Activated naive CD8-positive, alpha-beta T cell treated with anti-CD3 and anti-CD28 coated beads, Interleukin-2, amount 10 ng/mL, durations not matched to agents 7 days and 5 days (primary cell): ENCODE results near the gene TSPEAR. TPM values are rescaled to one million over a fixed set of nuclear protein-coding genes. Genes with fewer than 3 reads are reported as not detected.
"Not testable (repeated sequence)": the region's sequence is repeated elsewhere in the genome, so short reads cannot be mapped to it uniquely, and the experiment has no call there.

Source experiments
- ATAC-seq: fragments of 150-1000 bp; cut with Tn5 transposase; one replicate; pipeline ENCODE4 v1.10.0; 2021; ENCODE audit warnings: low read depth, moderate library complexity
- POLR2A ChIA-PET: fragments of 350-600 bp; sonication (Branson Sonifier 250); formaldehyde crosslinking; loops from one replicate; lab custom pipeline; 2021; ENCODE audit warnings: antibody characterized with exemption; lab: Charles Lee
- DNase-seq: peaks from one replicate; pipeline ENCODE4 v3.0.0; 2021
- H3K27ac Mint-ChIP-seq: one replicate; pipeline ENCODE4 v1.8.0; 2022; ENCODE audit warnings: mild to moderate bottlenecking, mixed read lengths
- H3K27me3 Mint-ChIP-seq: one replicate; pipeline ENCODE4 v1.8.0; 2022; ENCODE audit warnings: mild to moderate bottlenecking, moderate library complexity, mixed read lengths
- H3K36me3 Mint-ChIP-seq: one replicate; pipeline ENCODE4 v1.8.0; 2021; ENCODE audit warnings: mild to moderate bottlenecking, mixed read lengths
- H3K4me1 Mint-ChIP-seq: one replicate; pipeline ENCODE4 v1.8.0; 2021; ENCODE audit warnings: mixed read lengths
- H3K4me3 Mint-ChIP-seq: one replicate; pipeline ENCODE4 v1.8.0; 2022; ENCODE audit warnings: mild to moderate bottlenecking, moderate library complexity, mixed read lengths
- H3K9me3 Mint-ChIP-seq: one replicate; pipeline ENCODE4 v1.8.0; 2021; ENCODE audit warnings: mixed read lengths
- total RNA-seq, 2 experiments: library from RNA; stranded (reverse); gene quantifications; one replicate each; pipeline ENCODE4 v1.2.3, GENCODE V29; 2021

The TSPEAR gene
- total RNA-seq, 2 experiments from 2014 or later = not detected

- Mint-ChIP-seq H3K27ac (no peak overlapping the region), H3K9me3 (peaks cover 6% of the 10 kb centered on the region), H3K4me3 (no peak overlapping the region), H3K27me3 (no peaks in the 10 kb centered on the region), H3K4me1 (no peaks in the 10 kb centered on the region), H3K36me3 (no peaks in the 10 kb centered on the region)
- no peak for DNase-seq
- no peak for ATAC-seq
- POLR2A ChIA-PET = no interaction called here
These were observed 140.1 kb downstream of the TSPEAR start for GRCh38 chr21:44571296-44571695.

- H3K9me3 Mint-ChIP-seq = no peaks in the 10 kb centered on the region
- no peaks in the 10 kb centered on the region for H3K36me3 Mint-ChIP-seq
- peaks cover 5% of the 10 kb centered on the region for H3K4me1 Mint-ChIP-seq
- no peaks in the 10 kb centered on the region for H3K27me3 Mint-ChIP-seq
- DNase-seq (no peak), ATAC-seq (no peak)
- POLR2A ChIA-PET = interaction anchor here (0.6 kb wide), 1 partner anchor 257 kb away, joined by 3 read pairs; no protein-coding TSS in a partner anchor
- no peak overlapping the region for H3K4me3 Mint-ChIP-seq
- H3K27ac Mint-ChIP-seq = no peak overlapping the region
These were observed 141.4 kb downstream of the TSPEAR start for GRCh38 chr21:44569861-44570517.

- DNase-seq = no peak
- H3K36me3 Mint-ChIP-seq = no peaks in the 10 kb centered on the region
- ATAC-seq = no peak
- H3K4me3 Mint-ChIP-seq = no peak overlapping the region
- H3K9me3 Mint-ChIP-seq = no peaks in the 10 kb centered on the region
- H3K27me3 Mint-ChIP-seq = no peaks in the 10 kb centered on the region
- POLR2A ChIA-PET = no interaction called here
- no peak overlapping the region for H3K27ac Mint-ChIP-seq
- peaks cover 10% of the 10 kb centered on the region for H3K4me1 Mint-ChIP-seq
These were observed 142.5 kb downstream of the TSPEAR start for GRCh38 chr21:44568667-44569556.

- Mint-ChIP-seq H3K36me3 (no peaks in the 10 kb centered on the region), H3K9me3 (peaks cover under 1% of the 10 kb centered on the region), H3K27ac (no peak overlapping the region), H3K4me1 (peaks cover 10% of the 10 kb centered on the region), H3K27me3 (no peaks in the 10 kb centered on the region), H3K4me3 (no peak overlapping the region)
- ATAC-seq (no peak), DNase-seq (no peak)
- POLR2A ChIA-PET = no interaction called here
These were observed 143.1 kb downstream of the TSPEAR start for GRCh38 chr21:44568261-44568660.

- peaks cover 4% of the 10 kb centered on the region for H3K9me3 Mint-ChIP-seq
- H3K36me3 Mint-ChIP-seq = no peaks in the 10 kb centered on the region
- no peaks in the 10 kb centered on the region for H3K27me3 Mint-ChIP-seq
- H3K27ac Mint-ChIP-seq = no peak overlapping the region
- peaks cover 10% of the 10 kb centered on the region for H3K4me1 Mint-ChIP-seq
- POLR2A ChIA-PET = no interaction called here
- DNase-seq (no peak), ATAC-seq (no peak)
- H3K4me3 Mint-ChIP-seq = no peak overlapping the region
These were observed 143.7 kb downstream of the TSPEAR start for GRCh38 chr21:44567481-44568171.

GRCh38 chr21:44566403-44566802, 145.0 kb downstream of the TSPEAR start:
- Mint-ChIP-seq H3K4me1 (peaks cover 10% of the 10 kb centered on the region), H3K9me3 (peaks cover 11% of the 10 kb centered on the region), H3K27me3 (peaks cover 2% of the 10 kb centered on the region), H3K36me3 (peaks cover 2% of the 10 kb centered on the region), H3K27ac (no peak overlapping the region), H3K4me3 (no peak overlapping the region)
- POLR2A ChIA-PET = no interaction called here
- ATAC-seq = no peak
- no peak for DNase-seq

- peaks cover 9% of the 10 kb centered on the region for H3K36me3 Mint-ChIP-seq
- peaks cover 18% of the 10 kb centered on the region for H3K9me3 Mint-ChIP-seq
- peak overlapping the region; percentile 75 for H3K27ac Mint-ChIP-seq
- H3K4me3 Mint-ChIP-seq = peak overlapping the region; percentile 35
- DNase-seq = no peak
- POLR2A ChIA-PET = no interaction called here
- peaks cover 10% of the 10 kb centered on the region for H3K4me1 Mint-ChIP-seq
- H3K27me3 Mint-ChIP-seq = peaks cover 9% of the 10 kb centered on the region
- peak; percentile 63 for ATAC-seq
These were observed 146.3 kb downstream of the TSPEAR start for GRCh38 chr21:44564886-44565598.

GRCh38 chr21:44564099-44564498, 147.3 kb downstream of the TSPEAR start:
- Mint-ChIP-seq H3K9me3 (peaks cover 18% of the 10 kb centered on the region), H3K4me1 (peaks cover 10% of the 10 kb centered on the region), H3K27me3 (peaks cover 9% of the 10 kb centered on the region), H3K4me3 (no peak overlapping the region), H3K27ac (no peak overlapping the region), H3K36me3 (peaks cover 9% of the 10 kb centered on the region)
- POLR2A ChIA-PET = no interaction called here
- DNase-seq (no peak), ATAC-seq (no peak)

GRCh38 chr21:44558695-44559094, 152.7 kb downstream of the TSPEAR start, which contains the start of gene KRTAP10-3:
KRTAP10-3 (minus strand) TSS chr21:44558795; CDS start chr21:44558715, 80 bp downstream.
- Mint-ChIP-seq H3K27ac (no peak within 1 kb of the TSS), H3K4me3 (no peak within 1 kb of the TSS), H3K36me3 (peaks cover 9% of the 10 kb centered on the region), H3K4me1 (no peaks in the 10 kb centered on the region), H3K9me3 (peaks cover 18% of the 10 kb centered on the region), H3K27me3 (peaks cover 9% of the 10 kb centered on the region)
- no peak for DNase-seq
- ATAC-seq = no peak
- POLR2A ChIA-PET = no interaction called here

GRCh38 chr21:44558329-44558675, 153.1 kb downstream of the TSPEAR start:
- H3K27me3 Mint-ChIP-seq, DNase-seq, ATAC-seq, H3K4me1 Mint-ChIP-seq, POLR2A ChIA-PET, H3K36me3 Mint-ChIP-seq, H3K4me3 Mint-ChIP-seq, H3K27ac Mint-ChIP-seq: not testable (repeated sequence)
- H3K9me3 Mint-ChIP-seq = peaks cover 18% of the 10 kb centered on the region

- DNase-seq = no peak
- POLR2A ChIA-PET = no interaction called here
These were observed 153.7 kb downstream of the TSPEAR start for GRCh38 chr21:44557491-44558328.

GRCh38 chr21:44556879-44557278, 154.5 kb downstream of the TSPEAR start:
- ATAC-seq = no peak
- Mint-ChIP-seq H3K27ac (no peak overlapping the region), H3K4me3 (no peak overlapping the region), H3K4me1 (no peaks in the 10 kb centered on the region), H3K27me3 (peaks cover 11% of the 10 kb centered on the region), H3K36me3 (peaks cover 7% of the 10 kb centered on the region), H3K9me3 (peaks cover 10% of the 10 kb centered on the region)
- POLR2A ChIA-PET = no interaction called here
- DNase-seq = no peak

More at GRCh38 chr21:44557491-44558328, 153.7 kb downstream of the TSPEAR start:
- peaks cover 9% of the 10 kb centered on the region for H3K36me3 Mint-ChIP-seq
- H3K4me1 Mint-ChIP-seq = no peaks in the 10 kb centered on the region
- H3K27ac Mint-ChIP-seq = no peak overlapping the region
- peaks cover 17% of the 10 kb centered on the region for H3K9me3 Mint-ChIP-seq
- no peak for ATAC-seq
- H3K4me3 Mint-ChIP-seq = no peak overlapping the region
- H3K27me3 Mint-ChIP-seq = peaks cover 14% of the 10 kb centered on the region
